ENCODE measurements around the gene FAM110D.

Gene FAM110D

GRCh38 chr1:26197301-26197700, 38.4 kb downstream of the FAM110D start:
- no peak for TF ChIP-seq CTCF (IDR thresholded peaks at IDR 0.05; ENCODE audit: insufficient read depth, low read length, missing control alignments)
- DNase-seq (ENCODE audit: low read depth, low spot score), result no peak
- CTCF ChIA-PET, result interaction anchor here (0.8 to 1.9 kb wide), 2 partner anchors 15 to 28 kb away, joined by 3 to 6 read pairs; partner anchors contain the start of genes C1orf232 and ZNF593
- no peak overlapping the region for H3K4me3 ChIP-seq (ENCODE audit: low read depth, low read length)
- POLR2A ChIA-PET, result no interaction called here

- DNase-seq (ENCODE audit: low read depth, low spot score), result no peak
- CTCF ChIA-PET, result interaction anchor here (0.8 to 1.9 kb wide), 2 partner anchors 15 to 29 kb away, joined by 3 to 6 read pairs; partner anchors contain the start of genes C1orf232 and ZNF593
- POLR2A ChIA-PET, result no interaction called here
- TF ChIP-seq CTCF (IDR thresholded peaks at IDR 0.05; ENCODE audit: insufficient read depth, low read length, missing control alignments), result no peak
- no peak overlapping the region for H3K4me3 ChIP-seq (ENCODE audit: low read depth, low read length)
Observed at GRCh38 chr1:26197813-26198212, 38.9 kb downstream of the FAM110D start.

- H3K4me3 ChIP-seq (ENCODE audit: low read depth, low read length), result no peak overlapping the region
- no peak for TF ChIP-seq CTCF (IDR thresholded peaks at IDR 0.05; ENCODE audit: insufficient read depth, low read length, missing control alignments)
- ChIA-PET CTCF (interaction anchor here (1.6 kb wide), 1 partner anchor 34 kb away, joined by 6 read pairs; the partner anchor contains the start of gene CEP85), POLR2A (no interaction called here)
- DNase-seq (ENCODE audit: low read depth, low spot score), result no peak
Observed at GRCh38 chr1:26200413-26200812, 41.5 kb downstream of the FAM110D start.

- no peak overlapping the region for H3K4me3 ChIP-seq (ENCODE audit: low read depth, low read length)
- no peak for TF ChIP-seq CTCF (IDR thresholded peaks at IDR 0.05; ENCODE audit: insufficient read depth, low read length, missing control alignments)
- DNase-seq (ENCODE audit: low read depth, low spot score), result no peak
- CTCF ChIA-PET, result interaction anchor here (0.6 to 1.6 kb wide), 3 partner anchors 34 to 118 kb away, joined by 3 to 7 read pairs (median 4); partner anchors contain the start of genes C1orf232 and ZNF593
- POLR2A ChIA-PET, result interaction anchor here (0.7 kb wide), 1 partner anchor 168 kb away, joined by 3 read pairs; no protein-coding TSS in a partner anchor
Observed at GRCh38 chr1:26203642-26204318, 44.9 kb downstream of the FAM110D start.

GRCh38 chr1:26210147-26210870, 51.4 kb downstream of the FAM110D start:
- no peak for DNase-seq (ENCODE audit: low read depth, low spot score)
- CTCF ChIA-PET, result interaction anchor here (0.8 to 3.8 kb wide), 5 partner anchors 8 to 38 kb away, joined by 3 to 26 read pairs (median 3); partner anchors contain the start of genes CEP85 and ZNF593OS
- no peak overlapping the region for H3K4me3 ChIP-seq (ENCODE audit: low read depth, low read length)
- TF ChIP-seq CTCF (IDR thresholded peaks at IDR 0.05; ENCODE audit: insufficient read depth, low read length, missing control alignments), result no peak
- POLR2A ChIA-PET, result interaction anchor here (0.6 kb wide), 1 partner anchor 69 kb away, joined by 3 read pairs; the partner anchor contains the start of gene SH3BGRL3

GRCh38 chr1:26212726-26213125, 53.8 kb downstream of the FAM110D start:
- ChIA-PET CTCF (interaction anchor here (0.9 to 3.8 kb wide), 4 partner anchors 15 to 108 kb away, joined by 3 to 26 read pairs (median 3); partner anchors contain the start of genes CEP85 and ZNF593), POLR2A (no interaction called here)
- no peak for TF ChIP-seq CTCF (IDR thresholded peaks at IDR 0.05; ENCODE audit: insufficient read depth, low read length, missing control alignments)
- H3K4me3 ChIP-seq (ENCODE audit: low read depth, low read length), result no peak overlapping the region
- no peak for DNase-seq (ENCODE audit: low read depth, low spot score)
